GM12874 (cell line): ENCODE data around the gene SMS.

ENCODE experiments used
- TF ChIP-seq, protein P1 (sequence below): IDR thresholded peaks from 2 replicates; pipeline ENCODE4 v1.5.1; 2011; ENCODE audit warnings: low read depth, mild to moderate bottlenecking, control low read depth, low read length, moderate library complexity; ENCODE audit not compliant: insufficient read depth

SMS gene

DNA sequence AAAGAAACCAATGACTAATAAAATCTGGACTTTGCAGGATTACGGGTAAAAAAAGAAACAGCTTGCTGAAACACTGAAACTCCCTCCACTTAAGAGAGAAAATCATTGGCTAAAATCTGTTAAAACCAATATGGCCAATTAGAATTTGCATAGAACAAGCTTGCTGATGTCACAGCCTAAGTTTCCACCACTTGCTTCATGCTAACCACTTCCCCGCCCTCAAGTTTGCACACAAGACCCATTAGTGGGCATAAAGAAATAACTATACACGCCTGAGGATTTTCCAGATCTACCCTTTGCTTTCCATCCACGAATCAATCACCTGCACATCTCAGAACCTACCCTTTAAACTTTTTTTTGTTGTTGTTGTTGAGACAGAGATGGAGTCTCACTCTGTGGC is 48.9 kb downstream of the SMS start:
- TF ChIP-seq, protein P1, sequence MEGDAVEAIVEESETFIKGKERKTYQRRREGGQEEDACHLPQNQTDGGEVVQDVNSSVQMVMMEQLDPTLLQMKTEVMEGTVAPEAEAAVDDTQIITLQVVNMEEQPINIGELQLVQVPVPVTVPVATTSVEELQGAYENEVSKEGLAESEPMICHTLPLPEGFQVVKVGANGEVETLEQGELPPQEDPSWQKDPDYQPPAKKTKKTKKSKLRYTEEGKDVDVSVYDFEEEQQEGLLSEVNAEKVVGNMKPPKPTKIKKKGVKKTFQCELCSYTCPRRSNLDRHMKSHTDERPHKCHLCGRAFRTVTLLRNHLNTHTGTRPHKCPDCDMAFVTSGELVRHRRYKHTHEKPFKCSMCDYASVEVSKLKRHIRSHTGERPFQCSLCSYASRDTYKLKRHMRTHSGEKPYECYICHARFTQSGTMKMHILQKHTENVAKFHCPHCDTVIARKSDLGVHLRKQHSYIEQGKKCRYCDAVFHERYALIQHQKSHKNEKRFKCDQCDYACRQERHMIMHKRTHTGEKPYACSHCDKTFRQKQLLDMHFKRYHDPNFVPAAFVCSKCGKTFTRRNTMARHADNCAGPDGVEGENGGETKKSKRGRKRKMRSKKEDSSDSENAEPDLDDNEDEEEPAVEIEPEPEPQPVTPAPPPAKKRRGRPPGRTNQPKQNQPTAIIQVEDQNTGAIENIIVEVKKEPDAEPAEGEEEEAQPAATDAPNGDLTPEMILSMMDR, result no peak

- TF ChIP-seq, protein P1, result no peak
These were observed 50.3 kb downstream of the SMS start for GRCh38 chrX:21990832-21991231.

DNA sequence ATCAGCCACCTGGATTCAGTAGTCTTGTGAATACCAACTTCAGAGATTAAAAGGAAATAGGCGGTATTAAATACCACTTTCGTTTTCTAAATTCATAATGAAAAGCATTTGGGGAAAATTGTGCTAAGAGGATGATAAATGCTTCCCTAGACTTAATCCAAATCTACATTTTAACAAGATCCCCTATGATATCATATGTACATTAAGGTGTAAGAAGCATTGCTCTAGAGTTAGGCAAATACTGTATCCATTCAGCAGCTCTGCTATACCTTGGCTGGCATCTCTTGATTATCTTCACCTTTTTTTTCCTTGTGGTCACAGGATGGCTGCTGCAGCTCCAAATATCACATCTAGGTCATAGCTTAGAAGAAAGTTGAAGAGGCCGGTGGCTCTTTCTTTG is 51.0 kb downstream of the SMS start:
- TF ChIP-seq, protein P1, result no peak

- TF ChIP-seq, protein P1, result no peak
These were observed 52.8 kb downstream of the SMS start for GRCh38 chrX:21993265-21993664.

- TF ChIP-seq, protein P1, result no peak
These were observed 56.5 kb downstream of the SMS start for GRCh38 chrX:21996872-21997455.

GRCh38 chrX:21998037-21998436 is 57.5 kb downstream of the SMS start:
- TF ChIP-seq, protein P1, result no peak

DNA sequence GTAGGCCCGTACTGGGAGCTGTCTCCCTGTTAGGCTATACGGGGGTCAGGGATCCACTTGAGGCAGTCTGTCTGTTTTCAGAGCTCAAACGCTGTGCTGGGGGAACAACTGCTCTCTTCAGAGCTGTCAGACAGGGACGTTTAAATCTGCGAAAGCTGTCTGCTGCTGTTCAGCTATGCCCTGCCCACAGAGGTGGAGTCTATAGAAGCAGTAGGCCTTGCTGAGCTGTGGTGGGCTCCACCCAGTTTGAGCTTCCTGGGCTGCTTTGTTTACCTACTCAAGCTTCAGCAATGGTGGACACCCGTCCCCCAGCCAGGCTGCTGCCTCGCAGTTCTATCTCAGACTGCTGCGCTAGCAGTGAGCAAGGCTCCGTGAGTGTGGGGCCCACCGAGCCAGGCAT is 64.4 kb downstream of the SMS start:
- TF ChIP-seq, protein P1, result no peak
